ENCODE results near the gene LDB3.

DNA sequence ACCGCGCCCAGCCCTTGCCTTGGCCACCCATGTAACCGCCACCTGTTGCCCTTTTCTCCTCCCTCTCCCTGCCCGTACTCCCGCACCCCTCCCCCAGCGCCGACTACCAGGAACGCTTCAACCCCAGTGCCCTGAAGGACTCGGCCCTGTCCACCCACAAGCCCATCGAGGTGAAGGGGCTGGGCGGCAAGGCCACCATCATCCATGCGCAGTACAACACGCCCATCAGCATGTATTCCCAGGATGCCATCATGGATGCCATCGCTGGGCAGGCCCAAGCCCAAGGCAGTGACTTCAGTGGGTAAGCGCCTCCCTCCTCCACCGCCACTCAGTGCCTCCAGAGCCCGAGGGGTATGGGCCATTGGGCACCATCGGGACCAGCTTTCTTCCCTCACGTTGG lies 18.7 kb downstream of the LDB3 start:
- TF ChIP-seq, protein P1, sequence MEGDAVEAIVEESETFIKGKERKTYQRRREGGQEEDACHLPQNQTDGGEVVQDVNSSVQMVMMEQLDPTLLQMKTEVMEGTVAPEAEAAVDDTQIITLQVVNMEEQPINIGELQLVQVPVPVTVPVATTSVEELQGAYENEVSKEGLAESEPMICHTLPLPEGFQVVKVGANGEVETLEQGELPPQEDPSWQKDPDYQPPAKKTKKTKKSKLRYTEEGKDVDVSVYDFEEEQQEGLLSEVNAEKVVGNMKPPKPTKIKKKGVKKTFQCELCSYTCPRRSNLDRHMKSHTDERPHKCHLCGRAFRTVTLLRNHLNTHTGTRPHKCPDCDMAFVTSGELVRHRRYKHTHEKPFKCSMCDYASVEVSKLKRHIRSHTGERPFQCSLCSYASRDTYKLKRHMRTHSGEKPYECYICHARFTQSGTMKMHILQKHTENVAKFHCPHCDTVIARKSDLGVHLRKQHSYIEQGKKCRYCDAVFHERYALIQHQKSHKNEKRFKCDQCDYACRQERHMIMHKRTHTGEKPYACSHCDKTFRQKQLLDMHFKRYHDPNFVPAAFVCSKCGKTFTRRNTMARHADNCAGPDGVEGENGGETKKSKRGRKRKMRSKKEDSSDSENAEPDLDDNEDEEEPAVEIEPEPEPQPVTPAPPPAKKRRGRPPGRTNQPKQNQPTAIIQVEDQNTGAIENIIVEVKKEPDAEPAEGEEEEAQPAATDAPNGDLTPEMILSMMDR (IDR thresholded peaks at IDR 0.05): no peak
- TF ChIP-seq POLR2A (IDR thresholded peaks at IDR 0.05): no peak
- no peak for TF ChIP-seq EP300 (IDR thresholded peaks at IDR 0.05)
- TF ChIP-seq POLR2AphosphoS5 (IDR thresholded peaks at IDR 0.05): no peak
